Trophoblast cell (in vitro differentiated cells and primary cell): ENCODE data around the gene SERTAD1.

Experiments
- DNase-seq, 2 donors: peaks; one replicate each; pipeline ENCODE4 v3.0.0-alpha.2; 2016
- H2AFZ ChIP-seq: 2 replicates; pipeline ENCODE4 v1.6.1; 2013; ENCODE audit warnings: low read length, moderate library complexity, mild to moderate bottlenecking; ENCODE audit not compliant: insufficient read depth, poor library complexity
- H2AK5ac ChIP-seq: 2 replicates; pipeline ENCODE4 v1.6.1; 2013; ENCODE audit warnings: mild to moderate bottlenecking, low read length
- H2BK120ac ChIP-seq: 2 replicates; pipeline ENCODE4 v1.6.1; 2013; ENCODE audit warnings: low read length, mild to moderate bottlenecking, moderate library complexity; ENCODE audit not compliant: insufficient read depth, poor library complexity
- H2BK12ac ChIP-seq: 2 replicates; pipeline ENCODE4 v1.6.1; 2013; ENCODE audit warnings: mild to moderate bottlenecking, low read length, moderate library complexity
- H2BK5ac ChIP-seq: 2 replicates; pipeline ENCODE4 v1.6.1; 2013; ENCODE audit warnings: low read length, low read depth, moderate library complexity, mild to moderate bottlenecking; ENCODE audit not compliant: poor library complexity
- H3K14ac ChIP-seq: 2 replicates; pipeline ENCODE4 v1.6.1; 2013; ENCODE audit warnings: mild to moderate bottlenecking, low read length
- H3K18ac ChIP-seq: 2 replicates; pipeline ENCODE4 v1.6.1; 2013; ENCODE audit warnings: mild to moderate bottlenecking, low read length
- H3K23ac ChIP-seq: 2 replicates; pipeline ENCODE4 v1.6.1; 2013; ENCODE audit warnings: low read length
- H3K27ac ChIP-seq: 2 replicates; pipeline ENCODE4 v1.5.1; 2013; ENCODE audit warnings: low read depth, mild to moderate bottlenecking, inconsistent platforms, low read length, moderate library complexity
- H3K27me3 ChIP-seq: 2 replicates; pipeline ENCODE4 v1.6.1; 2013; ENCODE audit warnings: inconsistent platforms, mild to moderate bottlenecking, low read length, moderate library complexity; ENCODE audit not compliant: insufficient read depth
- H3K36me3 ChIP-seq, 2 experiments: 1 replicate in 1 of 2; 2 replicates in 1 of 2; pipeline ENCODE4 v1.6.1; 2013; ENCODE audit warnings: low read length in 2 of 2, mild to moderate bottlenecking in 2 of 2, moderate library complexity in 1 of 2; ENCODE audit not compliant: insufficient read depth in 2 of 2, control insufficient read depth in 1 of 2
- H3K4ac ChIP-seq: 2 replicates; pipeline ENCODE4 v1.6.1; 2013; ENCODE audit warnings: low read depth, mild to moderate bottlenecking, low read length, moderate library complexity
- H3K4me1 ChIP-seq, 2 experiments: 1 replicate in 1 of 2; 2 replicates in 1 of 2; pipeline ENCODE4 v1.6.1; 2013; ENCODE audit warnings: low read length in 2 of 2, mild to moderate bottlenecking in 2 of 2, moderate library complexity in 1 of 2; ENCODE audit not compliant: insufficient read depth in 2 of 2, control insufficient read depth in 1 of 2
- H3K4me2 ChIP-seq: 2 replicates; pipeline ENCODE4 v1.6.1; 2013; ENCODE audit warnings: inconsistent platforms, mild to moderate bottlenecking, low read length, moderate library complexity
- H3K4me3 ChIP-seq: 2 replicates; pipeline ENCODE4 v1.5.1; 2013; ENCODE audit warnings: mild to moderate bottlenecking, low read depth, low read length, inconsistent platforms
- H3K79me1 ChIP-seq: one replicate; pipeline ENCODE4 v1.6.1; 2013; ENCODE audit warnings: low read length
- H3K79me2 ChIP-seq: 2 replicates; pipeline ENCODE4 v1.6.1; 2013; ENCODE audit warnings: low read length, mild to moderate bottlenecking; ENCODE audit not compliant: control insufficient read depth, insufficient read depth, poor library complexity
- H3K9ac ChIP-seq: 2 replicates; pipeline ENCODE4 v1.6.1; 2013; ENCODE audit warnings: mild to moderate bottlenecking, low read length
- H3K9me3 ChIP-seq: 2 replicates; pipeline ENCODE4 v1.6.1; 2013; ENCODE audit warnings: low read depth, mild to moderate bottlenecking, control low read depth, inconsistent platforms, low read length; ENCODE audit not compliant: insufficient read depth
- H4K12ac ChIP-seq: 2 replicates; pipeline ENCODE4 v1.6.1; 2013; ENCODE audit warnings: low read depth, mild to moderate bottlenecking, low read length, moderate library complexity
- H4K8ac ChIP-seq: 2 replicates; pipeline ENCODE4 v1.6.1; 2013; ENCODE audit warnings: low read depth, mild to moderate bottlenecking, low read length, moderate library complexity
- H4K91ac ChIP-seq: one replicate; pipeline ENCODE4 v1.6.1; 2013; ENCODE audit warnings: low read depth, mild to moderate bottlenecking, low read length, moderate library complexity
- WGBS: extraction: QIAGEN DNeasy Blood & Tissue Kit; methylation state at CpG from one replicate; pipeline ENCODE4 v1.1.7; 2013; ENCODE audit warnings: missing lambda C conversion rate; ENCODE audit not compliant: insufficient read length, insufficient coverage; ENCODE audit errors: extremely low coverage; 5-methylcytosine and 5-hydroxymethylcytosine counted together

Gene SERTAD1

DNA sequence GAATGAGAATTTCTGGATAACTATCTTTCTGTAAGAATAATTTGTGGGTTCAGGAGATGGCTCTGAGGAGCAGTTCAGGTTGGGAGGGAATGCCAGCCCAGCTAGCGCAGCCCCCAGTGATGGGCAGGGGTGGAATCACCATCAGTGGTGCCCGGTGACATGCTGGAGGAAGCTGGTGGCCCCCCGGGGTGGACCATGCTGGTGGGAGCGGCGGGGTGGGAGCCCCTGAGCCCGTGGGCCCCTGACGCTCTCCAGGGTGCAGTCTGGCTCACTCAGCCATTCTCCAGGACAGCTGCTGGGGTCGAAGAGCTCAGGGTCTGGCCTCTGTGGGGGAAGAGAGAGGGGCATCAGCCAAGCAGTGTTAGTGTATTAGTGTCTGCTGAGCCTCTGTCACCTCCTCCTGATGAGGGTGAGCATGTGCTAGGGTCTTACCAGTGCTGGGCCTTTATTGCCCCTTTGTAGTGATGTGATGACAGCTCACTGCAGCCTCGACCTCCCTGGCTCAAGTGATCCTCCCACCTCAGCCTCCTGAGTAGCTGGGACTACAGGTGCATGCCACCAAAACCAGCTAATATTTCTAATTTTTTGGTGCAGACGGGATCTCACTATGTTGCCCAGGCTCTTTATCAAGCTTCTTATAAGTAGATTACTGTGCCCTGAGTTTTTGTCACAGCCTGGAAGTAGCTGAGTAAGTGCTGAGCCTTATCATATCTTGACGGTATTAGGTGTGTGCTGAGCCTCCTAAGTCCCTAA, 46.2 kb downstream of the SERTAD1 start:
- no peak overlapping the region for H2BK120ac ChIP-seq
- no peak for DNase-seq
- no peaks in the 10 kb centered on the region for H3K27me3 ChIP-seq
- peaks cover 2% of the 10 kb centered on the region for H3K9me3 ChIP-seq
- H2BK12ac ChIP-seq: no peak overlapping the region
- no peak overlapping the region for H3K9ac ChIP-seq
- no peak overlapping the region for H4K8ac ChIP-seq
- WGBS: no CpG with 5 or more reads among the region's 11 CpGs
- H2AK5ac ChIP-seq: no peak overlapping the region
- no peak overlapping the region for H3K4ac ChIP-seq
- H3K4me1 ChIP-seq: no peaks in the 10 kb centered on the region
- no peak overlapping the region for H3K27ac ChIP-seq
- H3K18ac ChIP-seq: no peak overlapping the region
- no peak overlapping the region for H3K4me2 ChIP-seq
- no peaks in the 10 kb centered on the region for H3K79me2 ChIP-seq
- H4K91ac ChIP-seq: no peak overlapping the region
- H2BK5ac ChIP-seq: no peak overlapping the region
- no peaks in the 10 kb centered on the region for H3K79me1 ChIP-seq
- H3K36me3 ChIP-seq: peaks cover 51 to 55% of the 10 kb centered on the region in 2 experiments
- no peak overlapping the region for H2AFZ ChIP-seq
- H3K14ac ChIP-seq: no peak overlapping the region
- no peak overlapping the region for H3K4me3 ChIP-seq
- no peak overlapping the region for H4K12ac ChIP-seq
- no peak overlapping the region for H3K23ac ChIP-seq

DNA sequence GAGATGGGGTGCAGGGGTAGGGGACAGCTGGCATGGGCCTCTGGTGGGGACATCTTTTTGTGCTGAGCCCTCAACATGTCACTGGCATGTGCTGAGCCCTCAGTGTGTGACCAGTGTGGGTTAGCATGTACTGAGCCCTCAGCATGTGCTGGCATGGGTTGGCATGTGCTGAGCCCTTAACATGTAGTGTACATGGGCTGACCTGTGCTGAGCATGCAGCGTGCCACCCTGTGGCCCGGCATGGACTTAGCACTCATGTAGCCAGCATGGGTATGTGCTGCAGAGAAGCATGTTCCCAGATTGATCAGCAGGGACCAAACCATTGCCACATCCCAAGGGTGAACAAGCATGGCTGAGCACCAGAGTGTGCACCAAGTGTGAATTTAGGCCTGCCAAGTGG, 47.3 kb downstream of the SERTAD1 start:
- H4K8ac ChIP-seq: no peak overlapping the region
- H2BK120ac ChIP-seq: no peak overlapping the region
- WGBS: no CpG with 5 or more reads among the region's 2 CpGs
- peaks cover 2% of the 10 kb centered on the region for H3K9me3 ChIP-seq
- peaks cover 62 to 67% of the 10 kb centered on the region in 2 experiments for H3K36me3 ChIP-seq
- no peaks in the 10 kb centered on the region for H3K79me2 ChIP-seq
- H3K4me3 ChIP-seq: peak overlapping the region; percentile 52
- H3K27me3 ChIP-seq: no peaks in the 10 kb centered on the region
- no peak overlapping the region for H2AK5ac ChIP-seq
- no peak overlapping the region for H3K23ac ChIP-seq
- DNase-seq: no peak
- no peak overlapping the region for H2AFZ ChIP-seq
- no peak overlapping the region for H3K4ac ChIP-seq
- no peak overlapping the region for H4K91ac ChIP-seq
- no peak overlapping the region for H3K14ac ChIP-seq
- no peak overlapping the region for H3K9ac ChIP-seq
- no peak overlapping the region for H3K4me2 ChIP-seq
- no peak overlapping the region for H3K27ac ChIP-seq
- no peak overlapping the region for H3K18ac ChIP-seq
- no peak overlapping the region for H4K12ac ChIP-seq
- H2BK12ac ChIP-seq: no peak overlapping the region
- no peaks in the 10 kb centered on the region for H3K79me1 ChIP-seq
- no peaks in the 10 kb centered on the region for H3K4me1 ChIP-seq
- H2BK5ac ChIP-seq: no peak overlapping the region

DNA sequence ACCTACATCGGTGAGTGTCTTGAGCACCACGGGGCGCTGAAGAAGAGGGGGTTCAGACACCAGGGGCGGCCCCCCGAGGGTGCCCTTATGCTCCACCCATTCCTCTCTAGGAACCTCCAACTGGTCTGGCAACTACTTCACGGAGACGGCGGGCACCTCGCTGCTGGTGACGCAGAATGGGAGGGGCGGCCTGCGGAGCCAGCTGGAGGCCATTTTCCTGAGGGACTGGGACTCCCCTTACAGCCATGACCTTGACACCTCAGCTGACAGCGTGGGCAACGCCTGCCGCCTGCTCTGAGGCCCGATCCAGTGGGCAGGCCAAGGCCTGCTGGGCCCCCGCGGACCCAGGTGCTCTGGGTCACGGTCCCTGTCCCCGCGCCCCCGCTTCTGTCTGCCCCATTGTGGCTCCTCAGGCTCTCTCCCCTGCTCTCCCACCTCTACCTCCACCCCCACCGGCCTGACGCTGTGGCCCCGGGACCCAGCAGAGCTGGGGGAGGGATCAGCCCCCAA, 47.9 kb downstream of the SERTAD1 start:
- H3K79me1 ChIP-seq: no peaks in the 10 kb centered on the region
- H3K9me3 ChIP-seq: peaks cover 2% of the 10 kb centered on the region
- H3K18ac ChIP-seq: no peak overlapping the region
- H3K27me3 ChIP-seq: no peaks in the 10 kb centered on the region
- no peak for DNase-seq
- no peak overlapping the region for H4K12ac ChIP-seq
- WGBS: no CpG with 5 or more reads among the region's 25 CpGs
- H3K4me2 ChIP-seq: no peak overlapping the region
- H3K9ac ChIP-seq: no peak overlapping the region
- no peak overlapping the region for H4K8ac ChIP-seq
- H4K91ac ChIP-seq: no peak overlapping the region
- H2AK5ac ChIP-seq: no peak overlapping the region
- H2BK5ac ChIP-seq: no peak overlapping the region
- no peak overlapping the region for H3K4me3 ChIP-seq
- no peak overlapping the region for H3K4ac ChIP-seq
- H2AFZ ChIP-seq: no peak overlapping the region
- H3K14ac ChIP-seq: no peak overlapping the region
- H3K23ac ChIP-seq: no peak overlapping the region
- no peak overlapping the region for H3K27ac ChIP-seq
- no peaks in the 10 kb centered on the region for H3K4me1 ChIP-seq
- no peaks in the 10 kb centered on the region for H3K79me2 ChIP-seq
- H2BK120ac ChIP-seq: no peak overlapping the region
- no peak overlapping the region for H2BK12ac ChIP-seq
- H3K36me3 ChIP-seq: peaks cover 67 to 72% of the 10 kb centered on the region in 2 experiments

DNA sequence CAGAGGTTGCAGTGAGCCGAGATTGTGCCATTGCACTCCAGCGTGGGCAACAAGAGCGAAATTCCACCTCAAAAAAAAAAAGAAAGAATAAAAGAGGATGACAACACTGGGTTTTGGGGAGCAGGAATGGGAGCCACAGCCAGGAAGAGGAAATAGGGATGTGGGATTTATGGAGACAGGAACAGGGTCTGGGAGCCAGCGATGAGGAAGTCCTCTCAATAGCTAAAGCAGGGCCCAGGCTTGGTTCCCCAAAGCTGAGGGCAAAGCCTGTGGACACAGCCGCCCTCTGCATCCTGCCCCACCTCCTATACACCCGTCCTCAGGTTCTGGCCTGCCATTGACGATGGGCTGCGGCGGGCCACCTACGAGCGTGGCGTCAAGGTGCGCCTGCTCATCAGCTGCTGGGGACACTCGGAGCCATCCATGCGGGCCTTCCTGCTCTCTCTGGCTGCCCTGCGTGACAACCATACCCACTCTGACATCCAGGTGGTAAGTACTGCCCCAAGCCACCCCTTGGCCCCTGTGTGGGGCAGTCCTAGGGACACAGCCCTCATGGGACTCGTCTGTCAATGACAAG, 49.4 kb downstream of the SERTAD1 start:
- peaks cover 2% of the 10 kb centered on the region for H3K9me3 ChIP-seq
- no peak overlapping the region for H2AK5ac ChIP-seq
- no peak for DNase-seq
- no peak overlapping the region for H3K4me3 ChIP-seq
- no peak overlapping the region for H4K12ac ChIP-seq
- H3K79me2 ChIP-seq: no peaks in the 10 kb centered on the region
- H2AFZ ChIP-seq: no peak overlapping the region
- H3K14ac ChIP-seq: no peak overlapping the region
- no peak overlapping the region for H2BK120ac ChIP-seq
- H3K18ac ChIP-seq: no peak overlapping the region
- H3K36me3 ChIP-seq: peaks cover 81 to 87% of the 10 kb centered on the region in 2 experiments
- no peak overlapping the region for H4K91ac ChIP-seq
- H3K79me1 ChIP-seq: no peaks in the 10 kb centered on the region
- no peaks in the 10 kb centered on the region for H3K27me3 ChIP-seq
- no CpG with 5 or more reads among the region's 17 CpGs for WGBS
- H3K9ac ChIP-seq: no peak overlapping the region
- H4K8ac ChIP-seq: no peak overlapping the region
- H2BK12ac ChIP-seq: no peak overlapping the region
- H3K27ac ChIP-seq: no peak overlapping the region
- no peak overlapping the region for H2BK5ac ChIP-seq
- no peak overlapping the region for H3K4me2 ChIP-seq
- H3K4ac ChIP-seq: no peak overlapping the region
- no peaks in the 10 kb centered on the region for H3K4me1 ChIP-seq
- no peak overlapping the region for H3K23ac ChIP-seq
